K562 (cell line): Measurements from ENCODE around the gene TMEM217. TPM values are rescaled to one million over a fixed set of nuclear protein-coding genes. Genes with fewer than 3 reads are reported as not detected.

Experiments used
- ARID1B ChIP-seq: fragments of 450-650 bp; IDR thresholded peaks from 2 replicates; pipeline ENCODE4 v1.6.1; 2016; ENCODE audit warnings: antibody characterized with exemption, mild to moderate bottlenecking, inconsistent platforms
- BCOR ChIP-seq: fragments of 450-650 bp; IDR thresholded peaks from 2 replicates; pipeline ENCODE4 v1.6.1; 2016
- DMBX1 ChIP-seq: fragments of 250-450 bp; sonication (Bioruptor Pico); IDR thresholded peaks from 2 replicates; pipeline ENCODE4 v1.8.0; 2022; ENCODE audit warnings: inconsistent platforms, mild to moderate bottlenecking, moderate library complexity, borderline replicate concordance
- ESRRA ChIP-seq: fragments of 450-650 bp; IDR thresholded peaks from 2 replicates; pipeline ENCODE4 v1.6.1; 2014; ENCODE audit warnings: low read depth, mild to moderate bottlenecking, moderate library complexity, borderline replicate concordance
- KDM1A ChIP-seq, 2 experiments: fragments of 450-650 bp; IDR thresholded peaks; 2 replicates each; pipeline ENCODE4 v1.6.1; 2016; ENCODE audit warnings: mild to moderate bottlenecking in 2 of 2
- KDM2B ChIP-seq: fragments of 250-450 bp; sonication (Bioruptor Pico); IDR thresholded peaks from 2 replicates; pipeline ENCODE4 v1.8.0; 2021; ENCODE audit warnings: mild to moderate bottlenecking, moderate library complexity
- MCM7 ChIP-seq, 2 experiments: fragments of 450-650 bp; IDR thresholded peaks; 2 replicates each; pipeline ENCODE4 v1.6.1; 2016 to 2018
- PHF8 ChIP-seq: fragments of 200-600 bp; sonication (generic); IDR thresholded peaks from 2 replicates; pipeline ENCODE4 v1.6.1; 2012; ENCODE audit warnings: mixed run types, mild to moderate bottlenecking, inconsistent platforms, low read length, moderate library complexity, borderline replicate concordance
- PTRF ChIP-seq: fragments of 450-650 bp; IDR thresholded peaks from 2 replicates; pipeline ENCODE4 v1.6.1; 2016; ENCODE audit warnings: mild to moderate bottlenecking, missing genetic modification characterization, missing compliant biosample characterization
- RBBP5 ChIP-seq: fragments of 200-600 bp; sonication (generic); IDR thresholded peaks from 2 replicates; pipeline ENCODE4 v1.6.1; 2012; ENCODE audit warnings: borderline replicate concordance, mild to moderate bottlenecking, low read length, control low read depth, inconsistent platforms; ENCODE audit not compliant: insufficient read depth, poor library complexity, severe bottlenecking
- RFX7 ChIP-seq: fragments of 250-450 bp; sonication (Bioruptor Pico); IDR thresholded peaks from 2 replicates; pipeline ENCODE4 v1.5.1; 2021; ENCODE audit warnings: mild to moderate bottlenecking
- TAL1 ChIP-seq: fragments of 450-650 bp; IDR thresholded peaks from 2 replicates; pipeline ENCODE4 v1.6.1; 2016; ENCODE audit warnings: mild to moderate bottlenecking
- ZNF134 ChIP-seq: fragments of 250-450 bp; sonication (Bioruptor Pico); conservative IDR thresholded peaks from 2 replicates; pipeline ENCODE4 v1.4.0; 2020
- ZNF224 ChIP-seq: sonication (generic); formaldehyde crosslinking; IDR thresholded peaks from 2 replicates; pipeline ENCODE4 v1.8.0; 2022; ENCODE audit warnings: mild to moderate bottlenecking, missing genetic modification reagents
- polyA plus RNA-seq, 8 experiments: library from polyadenylated mRNA; depleted of rRNA in 4 of 8; stranded (reverse) in 5 of 8; unstranded in 3 of 8; fragments of >200 nt; fragmentation: Nextera tagmentation in 2 of 8; fragmentation: Illumina TruSeq in 1 of 8; extraction: Ambion mirVana in 2 of 8; extraction: Trizol in 1 of 8; gene quantifications; 2 replicates each; pipeline versions ENCODE4 v1.2.1 to v1.2.3, GENCODE V29; 2011 to 2014; ENCODE audit warnings: inconsistent platforms in 1 of 8, missing spikeins in 1 of 8
- total RNA-seq, 7 experiments: library from RNA; depleted of rRNA in 6 of 7; stranded (reverse); fragments of >200 nt in 6 of 7; fragmentation: Illumina TruSeq in 2 of 7; extraction: Trizol in 2 of 7; gene quantifications; 2 replicates each; pipeline versions ENCODE4 v1.2.1 to v1.2.3, GENCODE V29; 2011 to 2021; ENCODE audit warnings: low replicate concordance in 1 of 7
- TF ChIP-seq, protein P1 (sequence below): fragments of 450-650 bp; IDR thresholded peaks from 2 replicates; pipeline ENCODE4 v1.6.1; 2016; ENCODE audit warnings: borderline replicate concordance
- TF ChIP-seq, protein P2 (sequence below): sonication (generic); formaldehyde crosslinking; IDR thresholded peaks from 2 replicates; pipeline ENCODE4 v1.8.0; 2022; ENCODE audit warnings: mild to moderate bottlenecking, missing genetic modification reagents, borderline replicate concordance
- TF ChIP-seq, protein P3 (sequence below): sonication (generic); formaldehyde crosslinking; IDR thresholded peaks from 2 replicates; pipeline ENCODE4 v1.8.0; 2022; ENCODE audit warnings: mild to moderate bottlenecking, missing genetic modification reagents
- TF ChIP-seq, protein P4 (sequence below): sonication (generic); formaldehyde crosslinking; IDR thresholded peaks from 2 replicates; pipeline ENCODE4 v1.8.0; 2022; ENCODE audit warnings: missing genetic modification reagents, mild to moderate bottlenecking, moderate library complexity, borderline replicate concordance

The TMEM217 gene
- total and polyA plus RNA-seq, 9 of the 15 experiments (the other 6 are each of a cell fraction or from before 2014, with no cell fraction given): 1.3 to 8.0 (median 1.9) TPM

DNA sequence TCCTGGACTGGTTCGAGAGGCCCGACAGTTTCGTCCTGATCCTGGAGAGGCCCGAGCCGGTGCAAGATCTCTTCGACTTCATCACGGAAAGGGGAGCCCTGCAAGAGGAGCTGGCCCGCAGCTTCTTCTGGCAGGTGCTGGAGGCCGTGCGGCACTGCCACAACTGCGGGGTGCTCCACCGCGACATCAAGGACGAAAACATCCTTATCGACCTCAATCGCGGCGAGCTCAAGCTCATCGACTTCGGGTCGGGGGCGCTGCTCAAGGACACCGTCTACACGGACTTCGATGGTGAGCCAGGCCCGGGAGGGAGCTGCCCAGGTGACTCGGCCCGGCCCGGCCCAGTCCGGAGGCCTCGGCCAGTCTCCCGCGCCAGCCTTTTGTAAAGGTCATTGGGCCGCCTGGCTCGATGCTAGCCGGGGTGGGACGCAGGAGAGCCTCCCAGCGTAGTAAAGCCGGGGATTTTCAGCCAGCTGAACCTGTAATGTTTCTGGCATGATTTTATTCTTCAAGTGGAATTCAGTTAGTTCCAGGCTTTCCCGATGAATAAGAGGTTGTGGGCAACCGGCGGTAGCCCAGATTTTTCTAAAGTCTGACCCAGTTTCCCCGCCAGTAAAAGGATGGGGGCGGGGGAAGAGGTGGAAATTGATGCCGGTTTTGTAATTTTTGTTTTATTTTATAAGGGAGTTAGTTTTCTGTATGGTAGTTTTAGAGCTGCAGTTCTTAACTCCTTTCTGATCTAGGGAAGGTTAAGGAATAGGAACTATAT is 86.6 kb downstream of the TMEM217 start (continued):
- TF ChIP-seq, protein P1, sequence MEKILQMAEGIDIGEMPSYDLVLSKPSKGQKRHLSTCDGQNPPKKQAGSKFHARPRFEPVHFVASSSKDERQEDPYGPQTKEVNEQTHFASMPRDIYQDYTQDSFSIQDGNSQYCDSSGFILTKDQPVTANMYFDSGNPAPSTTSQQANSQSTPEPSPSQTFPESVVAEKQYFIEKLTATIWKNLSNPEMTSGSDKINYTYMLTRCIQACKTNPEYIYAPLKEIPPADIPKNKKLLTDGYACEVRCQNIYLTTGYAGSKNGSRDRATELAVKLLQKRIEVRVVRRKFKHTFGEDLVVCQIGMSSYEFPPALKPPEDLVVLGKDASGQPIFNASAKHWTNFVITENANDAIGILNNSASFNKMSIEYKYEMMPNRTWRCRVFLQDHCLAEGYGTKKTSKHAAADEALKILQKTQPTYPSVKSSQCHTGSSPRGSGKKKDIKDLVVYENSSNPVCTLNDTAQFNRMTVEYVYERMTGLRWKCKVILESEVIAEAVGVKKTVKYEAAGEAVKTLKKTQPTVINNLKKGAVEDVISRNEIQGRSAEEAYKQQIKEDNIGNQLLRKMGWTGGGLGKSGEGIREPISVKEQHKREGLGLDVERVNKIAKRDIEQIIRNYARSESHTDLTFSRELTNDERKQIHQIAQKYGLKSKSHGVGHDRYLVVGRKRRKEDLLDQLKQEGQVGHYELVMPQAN: no peak
- TF ChIP-seq TAL1 (no peak), MCM7 (IDR thresholded peaks at IDR 0.05) (peak in 1 of 2 experiments; percentile 18; a peak in 1 of 4 replicates), ZNF224 (CRISPR knock-in tag) (no peak), KDM2B (CRISPR knock-in tag) (no peak), DMBX1 (CRISPR knock-in tag) (0 out of 2 replicates have a peak, but pooled peaks have one; percentile 13), RBBP5 (peak; percentile 77), RFX7 (CRISPR knock-in tag) (no peak), KDM1A (IDR thresholded peaks at IDR 0.05) (no peak), PTRF (tag) (no peak), ESRRA (no peak), ZNF134 (no peak), BCOR (no peak), PHF8 (no peak; the same call in 1 of the 2 replicates), ARID1B (no peak)
- TF ChIP-seq, protein P2, sequence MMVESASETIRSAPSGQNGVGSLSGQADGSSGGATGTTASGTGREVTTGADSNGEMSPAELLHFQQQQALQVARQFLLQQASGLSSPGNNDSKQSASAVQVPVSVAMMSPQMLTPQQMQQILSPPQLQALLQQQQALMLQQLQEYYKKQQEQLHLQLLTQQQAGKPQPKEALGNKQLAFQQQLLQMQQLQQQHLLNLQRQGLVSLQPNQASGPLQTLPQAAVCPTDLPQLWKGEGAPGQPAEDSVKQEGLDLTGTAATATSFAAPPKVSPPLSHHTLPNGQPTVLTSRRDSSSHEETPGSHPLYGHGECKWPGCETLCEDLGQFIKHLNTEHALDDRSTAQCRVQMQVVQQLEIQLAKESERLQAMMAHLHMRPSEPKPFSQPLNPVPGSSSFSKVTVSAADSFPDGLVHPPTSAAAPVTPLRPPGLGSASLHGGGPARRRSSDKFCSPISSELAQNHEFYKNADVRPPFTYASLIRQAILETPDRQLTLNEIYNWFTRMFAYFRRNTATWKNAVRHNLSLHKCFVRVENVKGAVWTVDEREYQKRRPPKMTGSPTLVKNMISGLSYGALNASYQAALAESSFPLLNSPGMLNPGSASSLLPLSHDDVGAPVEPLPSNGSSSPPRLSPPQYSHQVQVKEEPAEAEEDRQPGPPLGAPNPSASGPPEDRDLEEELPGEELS (CRISPR knock-in tag): no peak
- TF ChIP-seq, protein P3, sequence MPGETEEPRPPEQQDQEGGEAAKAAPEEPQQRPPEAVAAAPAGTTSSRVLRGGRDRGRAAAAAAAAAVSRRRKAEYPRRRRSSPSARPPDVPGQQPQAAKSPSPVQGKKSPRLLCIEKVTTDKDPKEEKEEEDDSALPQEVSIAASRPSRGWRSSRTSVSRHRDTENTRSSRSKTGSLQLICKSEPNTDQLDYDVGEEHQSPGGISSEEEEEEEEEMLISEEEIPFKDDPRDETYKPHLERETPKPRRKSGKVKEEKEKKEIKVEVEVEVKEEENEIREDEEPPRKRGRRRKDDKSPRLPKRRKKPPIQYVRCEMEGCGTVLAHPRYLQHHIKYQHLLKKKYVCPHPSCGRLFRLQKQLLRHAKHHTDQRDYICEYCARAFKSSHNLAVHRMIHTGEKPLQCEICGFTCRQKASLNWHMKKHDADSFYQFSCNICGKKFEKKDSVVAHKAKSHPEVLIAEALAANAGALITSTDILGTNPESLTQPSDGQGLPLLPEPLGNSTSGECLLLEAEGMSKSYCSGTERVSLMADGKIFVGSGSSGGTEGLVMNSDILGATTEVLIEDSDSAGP (CRISPR knock-in tag): no peak
- TF ChIP-seq, protein P4, sequence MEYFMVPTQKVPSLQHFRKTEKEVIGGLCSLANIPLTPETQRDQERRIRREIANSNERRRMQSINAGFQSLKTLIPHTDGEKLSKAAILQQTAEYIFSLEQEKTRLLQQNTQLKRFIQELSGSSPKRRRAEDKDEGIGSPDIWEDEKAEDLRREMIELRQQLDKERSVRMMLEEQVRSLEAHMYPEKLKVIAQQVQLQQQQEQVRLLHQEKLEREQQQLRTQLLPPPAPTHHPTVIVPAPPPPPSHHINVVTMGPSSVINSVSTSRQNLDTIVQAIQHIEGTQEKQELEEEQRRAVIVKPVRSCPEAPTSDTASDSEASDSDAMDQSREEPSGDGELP: no peak
